PC-3 (cell line): ENCODE results near the gene SDK2. TPM values are rescaled to one million over a fixed set of nuclear protein-coding genes. Genes with fewer than 3 reads are reported as not detected.

Experiments
- ATAC-seq: fragments of 200-7000 bp; cut with Tn5 transposase; 2 replicates; pipeline ENCODE4 v1.9.1; 2020; ENCODE audit warnings: mild to moderate bottlenecking, moderate library complexity
- BruUV-seq: library from RNA; stranded (reverse); fragments of 400-500 nt; replicated peaks from 2 replicates; lab custom pipeline; 2021; lab: Mats Ljungman, UMichigan
- CTCF ChIA-PET: fragments of 300-600 bp; sonication (Branson Sonifier 250); formaldehyde crosslinking; loops from one replicate; lab custom pipeline; 2022; ENCODE audit warnings: antibody characterized with exemption; lab: Charles Lee
- POLR2A ChIA-PET: fragments of 300-600 bp; sonication (Branson Sonifier 250); formaldehyde crosslinking; loops from one replicate; lab custom pipeline; 2022; ENCODE audit warnings: antibody characterized with exemption; ENCODE audit not compliant: unreplicated experiment; lab: Charles Lee
- DNase-seq: peaks from one replicate; pipeline ENCODE4 v3.0.0-alpha.2; 2015
- H2AFZ ChIP-seq: fragments of 300-600 bp; sonication (generic); 2 replicates; pipeline ENCODE4 v1.6.0; 2016; ENCODE audit warnings: antibody characterized with exemption, low read length
- H3F3A ChIP-seq: fragments of 300-600 bp; sonication (generic); one replicate; pipeline ENCODE4 v1.6.0; 2017; ENCODE audit warnings: antibody characterized with exemption, low read length, control low read depth, mild to moderate bottlenecking; ENCODE audit not compliant: unreplicated experiment
- H3K27ac ChIP-seq: fragments of 300-600 bp; sonication (generic); 2 replicates; pipeline ENCODE4 v1.5.1; 2016; ENCODE audit warnings: mild to moderate bottlenecking, low read length
- H3K27me3 ChIP-seq: fragments of 300-600 bp; sonication (generic); 2 replicates; pipeline ENCODE4 v1.6.1; 2016; ENCODE audit warnings: low read length, mixed read lengths
- H3K36me3 ChIP-seq: fragments of 300-600 bp; sonication (generic); 2 replicates; pipeline ENCODE4 v1.6.1; 2016; ENCODE audit warnings: low read depth, mixed run types, low read length, mixed read lengths
- H3K4me1 ChIP-seq: fragments of 300-600 bp; sonication (generic); 2 replicates; pipeline ENCODE4 v1.5.1; 2016; ENCODE audit warnings: low read length; ENCODE audit not compliant: insufficient read depth
- H3K4me2 ChIP-seq: fragments of 300-600 bp; sonication (generic); 2 replicates; pipeline ENCODE4 v1.6.0; 2016; ENCODE audit warnings: low read length
- H3K4me3 ChIP-seq: fragments of 300-600 bp; sonication (generic); 2 replicates; pipeline ENCODE4 v1.5.1; 2016; ENCODE audit warnings: mild to moderate bottlenecking, low read length, mixed read lengths
- H3K79me2 ChIP-seq: fragments of 300-600 bp; sonication (generic); 2 replicates; pipeline ENCODE4 v1.6.1; 2017; ENCODE audit warnings: low read length, mixed read lengths
- H3K9ac ChIP-seq: fragments of 300-600 bp; sonication (generic); 2 replicates; pipeline ENCODE4 v1.6.0; 2016; ENCODE audit warnings: mild to moderate bottlenecking, low read length
- H3K9me2 ChIP-seq: fragments of 300-600 bp; sonication (generic); replicated peaks from 2 replicates; pipeline ENCODE4 v1.6.1; 2016; ENCODE audit warnings: mixed run types, low read length, mixed read lengths
- H3K9me3 ChIP-seq: fragments of 300-600 bp; sonication (generic); 2 replicates; pipeline ENCODE4 v1.6.1; 2016; ENCODE audit warnings: low read length, mixed read lengths
- H4K20me1 ChIP-seq: fragments of 300-600 bp; sonication (generic); 2 replicates; pipeline ENCODE4 v1.6.1; 2016; ENCODE audit warnings: low read length, mixed read lengths
- EZH2 ChIP-seq: fragments of 300-600 bp; sonication (generic); IDR thresholded peaks from one replicate; pipeline ENCODE4 v1.6.1; 2017; ENCODE audit warnings: antibody characterized with exemption, mild to moderate bottlenecking, low read length; ENCODE audit not compliant: unreplicated experiment
- EZH2phosphoT487 ChIP-seq: fragments of 300-600 bp; sonication (generic); IDR thresholded peaks from 2 replicates; pipeline ENCODE4 v1.6.1; 2018; ENCODE audit warnings: mild to moderate bottlenecking, antibody characterized with exemption, low read length, borderline replicate concordance
- intact Hi-C: fragments of 100-400 bp; cut with micrococcal nuclease; formaldehyde crosslinking; loops from 2 replicates; pipeline ENCODE4 v1.9.0; 2023
- total RNA-seq: library from RNA; depleted of rRNA; stranded (reverse); fragments of >200 nt; gene quantifications from 2 replicates; pipeline ENCODE4 v1.2.3, GENCODE V29; 2014
- TF ChIP-seq, protein P1 (sequence below): fragments of 300-600 bp; sonication (generic); conservative IDR thresholded peaks from 2 replicates; pipeline ENCODE4 v1.5.1; 2017; ENCODE audit warnings: antibody characterized with exemption, low read depth, mild to moderate bottlenecking, low read length

Gene SDK2
- total RNA-seq, 1 experiment from 2014 or later = 0.07 TPM

DNA sequence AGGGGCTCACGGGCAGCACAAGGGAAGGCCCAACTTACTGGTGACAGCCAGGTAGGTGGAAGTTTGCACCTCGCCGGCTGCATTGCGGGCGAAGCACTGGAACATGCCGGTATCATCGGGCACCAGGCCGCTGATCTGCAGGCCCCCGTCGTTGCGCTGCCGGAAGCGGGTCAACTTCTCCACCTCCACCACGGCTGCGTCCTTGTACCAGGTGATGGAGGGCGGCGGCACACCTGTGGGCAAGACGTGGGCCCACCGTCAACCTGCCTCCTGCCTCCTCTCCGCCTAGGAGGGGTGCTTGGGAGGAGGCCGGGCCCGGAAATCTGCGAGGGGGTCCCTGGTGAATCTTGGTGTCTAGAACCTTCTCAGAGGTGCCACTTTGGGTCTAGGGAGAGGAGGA is 208.8 kb downstream of the SDK2 start:
- Histone ChIP-seq H3K9ac (no peak overlapping the region), H3K79me2 (no peaks in the 10 kb centered on the region), H3K9me3 (no peaks in the 10 kb centered on the region), H3K4me3 (no peak overlapping the region), H3K9me2 (no peaks in the 10 kb centered on the region), H3F3A (no peaks in the 10 kb centered on the region), H3K27me3 (peaks cover 16% of the 10 kb centered on the region; the same call in 1 of the 2 replicates), H3K36me3 (no peaks in the 10 kb centered on the region), H2AFZ (no peak overlapping the region), H4K20me1 (no peaks in the 10 kb centered on the region), H3K4me2 (no peak overlapping the region), H3K27ac (no peak overlapping the region), H3K4me1 (no peaks in the 10 kb centered on the region; the same call in 1 of the 2 replicates)
- POLR2A ChIA-PET = no interaction called here
- TF ChIP-seq EZH2 (no peak), EZH2phosphoT487 (no peak)
- TF ChIP-seq, protein P1, sequence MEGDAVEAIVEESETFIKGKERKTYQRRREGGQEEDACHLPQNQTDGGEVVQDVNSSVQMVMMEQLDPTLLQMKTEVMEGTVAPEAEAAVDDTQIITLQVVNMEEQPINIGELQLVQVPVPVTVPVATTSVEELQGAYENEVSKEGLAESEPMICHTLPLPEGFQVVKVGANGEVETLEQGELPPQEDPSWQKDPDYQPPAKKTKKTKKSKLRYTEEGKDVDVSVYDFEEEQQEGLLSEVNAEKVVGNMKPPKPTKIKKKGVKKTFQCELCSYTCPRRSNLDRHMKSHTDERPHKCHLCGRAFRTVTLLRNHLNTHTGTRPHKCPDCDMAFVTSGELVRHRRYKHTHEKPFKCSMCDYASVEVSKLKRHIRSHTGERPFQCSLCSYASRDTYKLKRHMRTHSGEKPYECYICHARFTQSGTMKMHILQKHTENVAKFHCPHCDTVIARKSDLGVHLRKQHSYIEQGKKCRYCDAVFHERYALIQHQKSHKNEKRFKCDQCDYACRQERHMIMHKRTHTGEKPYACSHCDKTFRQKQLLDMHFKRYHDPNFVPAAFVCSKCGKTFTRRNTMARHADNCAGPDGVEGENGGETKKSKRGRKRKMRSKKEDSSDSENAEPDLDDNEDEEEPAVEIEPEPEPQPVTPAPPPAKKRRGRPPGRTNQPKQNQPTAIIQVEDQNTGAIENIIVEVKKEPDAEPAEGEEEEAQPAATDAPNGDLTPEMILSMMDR = no peak
- ATAC-seq = no peak
- intact Hi-C loops = no loop called here
- DNase-seq = no peak
- CTCF ChIA-PET = no interaction called here
- no TSS peak for BruUV-seq

DNA sequence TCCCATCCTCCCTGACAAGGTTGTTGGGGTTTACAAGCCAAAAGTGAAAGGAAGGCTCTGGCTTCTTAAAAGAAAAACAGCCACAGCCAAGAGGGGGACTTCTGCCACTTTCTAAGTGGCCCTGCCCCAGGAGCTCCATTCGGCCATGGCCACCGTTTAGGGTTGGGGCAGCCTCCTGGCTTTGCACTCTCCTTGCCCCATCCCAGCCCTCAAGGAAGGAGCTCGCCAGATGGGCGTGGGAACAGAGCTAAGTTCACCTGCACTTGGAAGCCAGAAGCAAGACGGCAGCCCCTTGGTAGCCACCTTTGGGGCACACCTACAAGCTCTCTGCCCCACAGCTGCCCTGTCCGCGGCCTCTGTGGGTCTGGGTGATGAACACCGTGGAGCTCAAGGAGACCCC is 210.1 kb downstream of the SDK2 start:
- CTCF ChIA-PET = no interaction called here
- Histone ChIP-seq H3K4me1 (no peaks in the 10 kb centered on the region; the same call in 1 of the 2 replicates), H3K27ac (no peak overlapping the region), H3K9me2 (no peaks in the 10 kb centered on the region), H3K27me3 (peaks cover 16% of the 10 kb centered on the region; the same call in 1 of the 2 replicates), H3K36me3 (no peaks in the 10 kb centered on the region), H3K9ac (no peak overlapping the region), H3K79me2 (no peaks in the 10 kb centered on the region), H3K4me3 (no peak overlapping the region), H2AFZ (no peak overlapping the region), H3K9me3 (no peaks in the 10 kb centered on the region), H4K20me1 (no peaks in the 10 kb centered on the region), H3F3A (no peaks in the 10 kb centered on the region), H3K4me2 (no peak overlapping the region)
- TF ChIP-seq, protein P1 = no peak
- no peak for TF ChIP-seq EZH2phosphoT487
- TF ChIP-seq EZH2 = no peak
- BruUV-seq = no TSS peak
- ATAC-seq (no peak), DNase-seq (no peak)
- intact Hi-C loops = no loop called here
- POLR2A ChIA-PET = no interaction called here

DNA sequence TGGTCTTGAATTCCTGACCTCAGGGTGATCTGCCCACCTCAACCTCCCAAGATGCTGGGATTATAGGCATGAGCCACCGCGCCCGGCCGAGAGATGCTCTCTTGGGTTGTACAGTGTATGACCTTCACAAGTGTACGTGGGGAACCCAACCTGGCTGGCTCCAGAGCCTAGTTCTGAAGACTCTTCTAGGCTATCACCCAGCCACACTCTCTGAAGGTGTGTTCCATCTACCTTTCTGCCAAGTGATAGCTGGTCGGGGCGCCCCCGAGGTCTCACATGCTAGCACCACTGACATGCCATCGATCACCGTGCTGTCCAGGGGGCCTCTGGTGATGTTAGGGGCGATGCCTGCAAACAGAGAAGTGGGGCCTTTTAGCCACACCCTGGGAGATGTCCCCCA is 210.7 kb downstream of the SDK2 start:
- intact Hi-C loops = no loop called here
- ATAC-seq (no peak), DNase-seq (no peak)
- no peak overlapping the region for H3K4me3 ChIP-seq
- no peaks in the 10 kb centered on the region for H3K9me2 ChIP-seq
- H3K27me3 ChIP-seq = peaks cover 16% of the 10 kb centered on the region; the same call in 1 of the 2 replicates
- H2AFZ ChIP-seq = no peak overlapping the region
- H3F3A ChIP-seq = no peaks in the 10 kb centered on the region
- H3K4me1 ChIP-seq = no peaks in the 10 kb centered on the region; the same call in 1 of the 2 replicates
- no peaks in the 10 kb centered on the region for H3K79me2 ChIP-seq
- no peaks in the 10 kb centered on the region for H4K20me1 ChIP-seq
- H3K36me3 ChIP-seq = no peaks in the 10 kb centered on the region
- ChIA-PET CTCF (no interaction called here), POLR2A (no interaction called here)
- H3K27ac ChIP-seq = no peak overlapping the region
- no peaks in the 10 kb centered on the region for H3K9me3 ChIP-seq
- no TSS peak for BruUV-seq
- no peak overlapping the region for H3K9ac ChIP-seq
- no peak overlapping the region for H3K4me2 ChIP-seq
- TF ChIP-seq, protein P1 = no peak
- TF ChIP-seq EZH2phosphoT487 (no peak), EZH2 (no peak)
